NCI-H1694 treated with DMSO at 0.1 percent for 48 hours (cell line): ENCODE results near the gene MORN1.
"Not testable (repeated sequence)": the region's sequence is repeated elsewhere in the genome, so short reads cannot be mapped to it uniquely, and the experiment has no call there.

Source experiments
- DNase-seq: peaks from one replicate; lab custom pipeline; 2025; lab: John Stamatoyannopoulos, UW

Gene MORN1

GRCh38 chr1:2337081-2337480, 54.3 kb downstream of the MORN1 start:
- no peak for DNase-seq

GRCh38 chr1:2336499-2336898, 54.9 kb downstream of the MORN1 start:
- DNase-seq: no peak

- peak; percentile 17 for DNase-seq
Measured at GRCh38 chr1:2335721-2336455, 55.5 kb downstream of the MORN1 start.

GRCh38 chr1:2334883-2335534, 56.3 kb downstream of the MORN1 start:
- DNase-seq: no peak

- DNase-seq: no peak
Measured at GRCh38 chr1:2334366-2334765, 57.0 kb downstream of the MORN1 start.

- DNase-seq: not testable (repeated sequence)
Measured at GRCh38 chr1:2331580-2331979, 59.8 kb downstream of the MORN1 start.

- DNase-seq: no peak
Measured at GRCh38 chr1:2331200-2331544, 60.2 kb downstream of the MORN1 start.

- DNase-seq: no peak
Measured at GRCh38 chr1:2330519-2331199, 60.7 kb downstream of the MORN1 start.

GRCh38 chr1:2330035-2330434, 61.3 kb downstream of the MORN1 start:
- DNase-seq: no peak

GRCh38 chr1:2328676-2329455, 62.5 kb downstream of the MORN1 start:
- DNase-seq: no peak

GRCh38 chr1:2327841-2328240, 63.5 kb downstream of the MORN1 start:
- DNase-seq: no peak

GRCh38 chr1:2327162-2327561, 64.2 kb downstream of the MORN1 start:
- not testable (repeated sequence) for DNase-seq

GRCh38 chr1:2326524-2326923, 64.8 kb downstream of the MORN1 start:
- DNase-seq: no peak

- DNase-seq: no peak
Measured at GRCh38 chr1:2324553-2325366, 66.6 kb downstream of the MORN1 start.

- DNase-seq: no peak
Measured at GRCh38 chr1:2323451-2323974, 67.8 kb downstream of the MORN1 start.

GRCh38 chr1:2322581-2323211, 68.7 kb downstream of the MORN1 start:
- no peak for DNase-seq

- no peak for DNase-seq
Measured at GRCh38 chr1:2322065-2322571, 69.2 kb downstream of the MORN1 start.

GRCh38 chr1:2320760-2321667, 70.3 kb downstream of the MORN1 start:
- no peak for DNase-seq

GRCh38 chr1:2320006-2320405, 71.3 kb downstream of the MORN1 start:
- DNase-seq: no peak

- no peak for DNase-seq
Measured at GRCh38 chr1:2319291-2319690, 72.1 kb downstream of the MORN1 start.
